IMR-90 (cell line): ENCODE data around the gene FOXA2. TPM values are rescaled to one million over a fixed set of nuclear protein-coding genes. Genes with fewer than 3 reads are reported as not detected.

Experiments
- ATAC-seq: fragments of 200-7000 bp; cut with Tn5 transposase; 2 replicates; pipeline ENCODE4 v1.9.1; 2020; ENCODE audit warnings: low read depth, mild to moderate bottlenecking, moderate library complexity
- BruUV-seq: library from RNA; stranded (reverse); fragments of 400-500 nt; replicated peaks from 2 replicates; lab custom pipeline; 2021; lab: Mats Ljungman, UMichigan
- CTCF ChIA-PET: fragments of 300-600 bp; formaldehyde crosslinking; extraction: SDS; loops from one replicate; lab custom pipeline; 2021; ENCODE audit warnings: antibody characterized with exemption; lab: Yijun Ruan, JAX
- POLR2A ChIA-PET: fragments of 300-600 bp; sonication (Branson Sonifier 250); formaldehyde crosslinking; loops from one replicate; lab custom pipeline; 2022; ENCODE audit warnings: antibody characterized with exemption; ENCODE audit not compliant: unreplicated experiment; lab: Charles Lee
- DNase-seq: peaks from one replicate; pipeline ENCODE4 v3.0.0; 2013
- H2AFZ ChIP-seq: replicated peaks from 2 replicates; pipeline ENCODE3; 2013; ENCODE audit warnings: low read length, mild to moderate bottlenecking; ENCODE audit not compliant: poor library complexity
- H2AK5ac ChIP-seq: 2 replicates; pipeline ENCODE4 v1.6.1; 2013; ENCODE audit warnings: low read depth, low read length, inconsistent platforms
- H2AK9ac ChIP-seq: replicated peaks from 2 replicates; pipeline ENCODE3; 2013; ENCODE audit warnings: mild to moderate bottlenecking, low read depth, low read length, moderate library complexity; ENCODE audit not compliant: poor library complexity
- H2BK120ac ChIP-seq: 2 replicates; pipeline ENCODE4 v1.6.1; 2013; ENCODE audit warnings: low read depth, low read length, inconsistent platforms
- H2BK15ac ChIP-seq: 3 replicates; pipeline ENCODE4 v1.6.1; 2013; ENCODE audit warnings: low read depth, low read length, inconsistent platforms
- H2BK20ac ChIP-seq: 2 replicates; pipeline ENCODE4 v1.6.1; 2013; ENCODE audit warnings: low read depth, mild to moderate bottlenecking, inconsistent platforms, low read length, moderate library complexity
- H2BK5ac ChIP-seq: 2 replicates; pipeline ENCODE4 v1.6.1; 2013; ENCODE audit warnings: mild to moderate bottlenecking, low read depth, low read length, inconsistent platforms; ENCODE audit not compliant: poor library complexity, severe bottlenecking
- H3K14ac ChIP-seq: replicated peaks from 2 replicates; pipeline ENCODE4 v1.6.1; 2013; ENCODE audit warnings: low read depth, low read length, inconsistent platforms
- H3K18ac ChIP-seq: 2 replicates; pipeline ENCODE4 v1.6.1; 2013; ENCODE audit warnings: low read depth, low read length, control low read depth
- H3K23ac ChIP-seq: 2 replicates; pipeline ENCODE4 v1.6.1; 2013; ENCODE audit warnings: low read depth, low read length, inconsistent platforms
- H3K27ac ChIP-seq: 2 replicates; pipeline ENCODE4 v1.5.1; 2013; ENCODE audit warnings: mild to moderate bottlenecking, control low read depth, low read length; ENCODE audit not compliant: insufficient read depth
- H3K27me3 ChIP-seq: 2 replicates; pipeline ENCODE4 v1.6.1; 2013; ENCODE audit warnings: low read length; ENCODE audit not compliant: control insufficient read depth, insufficient read depth
- H3K36me3 ChIP-seq: 2 replicates; pipeline ENCODE4 v1.6.1; 2013; ENCODE audit warnings: low read length, mixed read lengths; ENCODE audit not compliant: control insufficient read depth, insufficient read depth
- H3K4ac ChIP-seq: 2 replicates; pipeline ENCODE4 v1.6.1; 2013; ENCODE audit warnings: low read depth, low read length, inconsistent platforms
- H3K4me1 ChIP-seq: 2 replicates; pipeline ENCODE4 v1.6.1; 2013; ENCODE audit warnings: low read length, mixed read lengths; ENCODE audit not compliant: control insufficient read depth, insufficient read depth
- H3K4me2 ChIP-seq: 2 replicates; pipeline ENCODE4 v1.6.1; 2013; ENCODE audit warnings: low read depth, mild to moderate bottlenecking, control low read depth, low read length, moderate library complexity
- H3K4me3 ChIP-seq: 2 replicates; pipeline ENCODE4 v1.5.1; 2013; ENCODE audit warnings: low read depth, mild to moderate bottlenecking, control low read depth, low read length, moderate library complexity; ENCODE audit not compliant: insufficient read depth
- H3K56ac ChIP-seq: 2 replicates; pipeline ENCODE4 v1.6.1; 2013; ENCODE audit warnings: low read length, inconsistent platforms; ENCODE audit not compliant: insufficient read depth; ENCODE audit errors: extremely low read depth
- H3K79me1 ChIP-seq, 2 experiments: 2 replicates each; pipeline ENCODE4 v1.6.1; 2013; ENCODE audit warnings: low read length in 2 of 2, inconsistent platforms in 1 of 2, low read depth in 1 of 2
- H3K9ac ChIP-seq: 2 replicates; pipeline ENCODE4 v1.6.1; 2013; ENCODE audit warnings: low read depth, low read length, control low read depth
- H3K9me1 ChIP-seq: 2 replicates; pipeline ENCODE4 v1.6.1; 2013; ENCODE audit warnings: low read length, inconsistent platforms; ENCODE audit not compliant: insufficient read depth
- H3K9me3 ChIP-seq: 2 replicates; pipeline ENCODE4 v1.6.1; 2013; ENCODE audit warnings: low read length; ENCODE audit not compliant: control insufficient read depth, insufficient read depth
- H4K20me1 ChIP-seq: 2 replicates; pipeline ENCODE4 v1.6.1; 2013; ENCODE audit warnings: low read length, inconsistent platforms; ENCODE audit not compliant: insufficient read depth
- H4K5ac ChIP-seq: 2 replicates; pipeline ENCODE4 v1.6.1; 2013; ENCODE audit warnings: mild to moderate bottlenecking, low read depth, low read length, control low read depth
- H4K8ac ChIP-seq, 2 experiments: 2 replicates each; pipeline ENCODE4 v1.6.1; 2013; ENCODE audit warnings: low read depth in 2 of 2, low read length in 2 of 2, control low read depth in 1 of 2, inconsistent platforms in 1 of 2
- H4K91ac ChIP-seq: 2 replicates; pipeline ENCODE4 v1.6.1; 2013; ENCODE audit warnings: low read depth, low read length, inconsistent platforms; ENCODE audit not compliant: insufficient read depth
- BHLHE40 ChIP-seq: fragments of 150-350 bp; IDR thresholded peaks from 2 replicates; pipeline ENCODE4 v1.6.1; 2016; ENCODE audit warnings: mild to moderate bottlenecking, low read depth, low read length
- CEBPB ChIP-seq: IDR thresholded peaks from 2 replicates; pipeline ENCODE4 v1.6.1; 2012; ENCODE audit warnings: low read depth, low read length, improper control_type of control experiment
- CHD1 ChIP-seq: IDR thresholded peaks from 2 replicates; pipeline ENCODE4 v1.6.1; 2012; ENCODE audit warnings: low read depth, low read length, improper control_type of control experiment
- CTCF ChIP-seq: conservative IDR thresholded peaks from 2 replicates; pipeline ENCODE4 v1.5.1; 2012; ENCODE audit warnings: mild to moderate bottlenecking, low read depth, low read length, improper control_type of control experiment
- ELK1 ChIP-seq: fragments of 150-350 bp; IDR thresholded peaks from 2 replicates; pipeline ENCODE4 v1.6.1; 2016; ENCODE audit warnings: low read depth, mild to moderate bottlenecking, low read length, moderate library complexity, borderline replicate concordance
- FOS ChIP-seq: fragments of 150-350 bp; IDR thresholded peaks from 2 replicates; pipeline ENCODE4 v1.6.1; 2016; ENCODE audit warnings: low read depth, low read length
- MAFK ChIP-seq: IDR thresholded peaks from 2 replicates; pipeline ENCODE4 v1.6.1; 2012; ENCODE audit warnings: low read depth, low read length, improper control_type of control experiment
- MAZ ChIP-seq: IDR thresholded peaks from 2 replicates; pipeline ENCODE4 v1.6.1; 2012; ENCODE audit warnings: low read depth, mild to moderate bottlenecking, low read length, improper control_type of control experiment, moderate library complexity, borderline replicate concordance
- MXI1 ChIP-seq: IDR thresholded peaks from 2 replicates; pipeline ENCODE4 v1.6.1; 2012; ENCODE audit warnings: low read depth, mild to moderate bottlenecking, low read length, moderate library complexity, borderline replicate concordance
- NFE2L2 ChIP-seq: fragments of 150-350 bp; IDR thresholded peaks from 2 replicates; pipeline ENCODE4 v1.6.1; 2016; ENCODE audit warnings: low read depth, mild to moderate bottlenecking, low read length
- POLR2A ChIP-seq: IDR thresholded peaks from 2 replicates; pipeline ENCODE4 v1.6.1; 2012; ENCODE audit warnings: mild to moderate bottlenecking, low read depth, low read length
- RAD21 ChIP-seq: IDR thresholded peaks from 2 replicates; pipeline ENCODE4 v1.6.1; 2012; ENCODE audit warnings: low read length, improper control_type of control experiment
- RFX5 ChIP-seq: IDR thresholded peaks from 2 replicates; pipeline ENCODE4 v1.8.0; 2012; ENCODE audit warnings: low read depth, mild to moderate bottlenecking, low read length, moderate library complexity
- SMC3 ChIP-seq: fragments of 150-350 bp; IDR thresholded peaks from 2 replicates; pipeline ENCODE4 v1.6.1; 2016; ENCODE audit warnings: low read depth, mild to moderate bottlenecking, antibody characterized with exemption, low read length, moderate library complexity
- USF2 ChIP-seq: fragments of 150-350 bp; IDR thresholded peaks from 2 replicates; pipeline ENCODE4 v1.6.1; 2017; ENCODE audit warnings: mild to moderate bottlenecking, antibody characterized with exemption, low read length, low read depth
- WGBS, 2 experiments: methylation state at CpG; one replicate each; pipeline versions ENCODE4 v1.1.5 to v1.1.7; 2013; ENCODE audit warnings: missing lambda C conversion rate in 2 of 2; ENCODE audit not compliant: insufficient read length in 1 of 2; ENCODE audit errors: extremely low coverage in 2 of 2; 5-methylcytosine and 5-hydroxymethylcytosine counted together
- dilution Hi-C: fragments of 300-500 bp; cut with HindIII; formaldehyde crosslinking; loops from one replicate; pipeline ENCODE4 v1.14.3; 2018; ENCODE audit warnings: low sequenced_read_pairs; ENCODE audit not compliant: unreplicated experiment
- in situ Hi-C: fragments of 300-500 bp; cut with MboI; formaldehyde crosslinking; loops from 3 replicates; pipeline ENCODE4 v1.14.3; 2019; ENCODE audit warnings: low sequenced_read_pairs, inconsistent platforms, mixed read lengths
- intact Hi-C: fragments of 100-400 bp; cut with micrococcal nuclease; formaldehyde crosslinking; loops from 2 replicates; pipeline ENCODE4 v1.10.0; 2022
- polyA plus RNA-seq, 3 experiments: library from polyadenylated mRNA; depleted of rRNA; stranded (reverse); fragments of >200 nt; gene quantifications; 2 replicates each; pipeline ENCODE4 v1.2.3, GENCODE V29; 2012; ENCODE audit warnings: low replicate concordance in 1 of 3
- total RNA-seq: library from RNA; depleted of rRNA; stranded (reverse); fragments of >200 nt; gene quantifications from 2 replicates; pipeline ENCODE4 v1.2.3, GENCODE V29; 2012

The FOXA2 gene
- total and polyA plus RNA-seq, 2 of the 4 experiments (the other 2 are of a cell fraction), result not detected

- no CpG with 5 or more reads among the region's 21 CpGs for WGBS, 2 experiments
- H3K18ac ChIP-seq, result no peak overlapping the region
These were observed 5.3 kb downstream of the FOXA2 start for GRCh38 chr20:22579119-22579427.

More at GRCh38 chr20:22579119-22579427, 5.3 kb downstream of the FOXA2 start:
- H2BK15ac ChIP-seq, result no peak overlapping the region
- no peak overlapping the region for H3K4me3 ChIP-seq
- peaks cover 2% of the 10 kb centered on the region; the same call in 1 of the 2 replicates for H3K9me3 ChIP-seq
- BruUV-seq, result no TSS peak
- in situ Hi-C loops (no loop called here), dilution Hi-C loops (no loop called here), intact Hi-C loops (no loop called here)
- no peak for ATAC-seq
- no peak overlapping the region for H2AFZ ChIP-seq
- no peaks in the 10 kb centered on the region for H3K4me1 ChIP-seq
- H2BK20ac ChIP-seq, result no peak overlapping the region
- peaks cover 82% of the 10 kb centered on the region for H3K27me3 ChIP-seq
- H2AK9ac ChIP-seq, result no peak overlapping the region
- H3K9me1 ChIP-seq, result no peaks in the 10 kb centered on the region
- no peak overlapping the region for H4K5ac ChIP-seq
- H3K14ac ChIP-seq, result no peak overlapping the region
- no peak overlapping the region for H2BK120ac ChIP-seq
- no peak overlapping the region for H3K9ac ChIP-seq
- H3K79me1 ChIP-seq, result no peaks in the 10 kb centered on the region
- no peak overlapping the region for H3K27ac ChIP-seq
- DNase-seq, result no peak
- no peak overlapping the region for H2BK5ac ChIP-seq
- TF ChIP-seq CHD1, result no peak
- no peak for TF ChIP-seq POLR2A
- TF ChIP-seq RFX5, result no peak
- TF ChIP-seq CTCF, result no peak
- TF ChIP-seq MXI1, result no peak
- TF ChIP-seq USF2, result no peak
- TF ChIP-seq ELK1, result no peak
- TF ChIP-seq RAD21, result no peak
- TF ChIP-seq MAZ, result no peak
- TF ChIP-seq FOS, result no peak
- TF ChIP-seq CEBPB, result no peak
- no peak for TF ChIP-seq BHLHE40
- TF ChIP-seq SMC3, result no peak
- no peak for TF ChIP-seq MAFK
- TF ChIP-seq NFE2L2, result no peak
- no peaks in the 10 kb centered on the region for H3K36me3 ChIP-seq
- H3K56ac ChIP-seq, result no peak overlapping the region
- no peak overlapping the region for H3K4me2 ChIP-seq
- H4K8ac ChIP-seq, result no peak overlapping the region
- POLR2A ChIA-PET, result no interaction called here
- H4K20me1 ChIP-seq, result no peaks in the 10 kb centered on the region
- CTCF ChIA-PET, result no interaction called here
- H3K23ac ChIP-seq, result no peak overlapping the region
- no peak overlapping the region for H2AK5ac ChIP-seq
- no peak overlapping the region for H4K91ac ChIP-seq
- no peak overlapping the region for H3K4ac ChIP-seq
